ENCODE data around the gene AZIN2.
"Not testable (repeated sequence)": the region's sequence is repeated elsewhere in the genome, so short reads cannot be mapped to it uniquely, and the experiment has no call there.

DNA sequence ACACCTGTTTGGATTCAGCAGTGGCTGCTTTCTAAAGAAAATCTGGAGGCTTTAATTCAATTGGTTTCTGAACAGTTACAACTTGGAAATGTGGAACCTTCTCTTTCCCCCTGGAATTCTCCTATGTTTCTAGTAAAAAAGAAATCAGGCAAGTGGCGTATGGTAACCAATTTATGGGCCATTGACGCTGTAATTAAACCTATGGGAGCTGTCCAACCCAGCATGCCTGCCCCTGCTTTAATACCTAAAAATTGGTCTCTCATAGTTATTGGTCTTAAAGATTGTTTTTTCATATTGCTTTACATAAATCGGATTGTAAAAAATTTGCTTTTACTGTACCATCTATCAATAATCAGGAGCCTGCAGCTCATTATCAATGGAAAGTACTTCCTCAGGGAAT, 14.5 kb upstream of the AZIN2 start:
- TF ChIP-seq, protein P1, sequence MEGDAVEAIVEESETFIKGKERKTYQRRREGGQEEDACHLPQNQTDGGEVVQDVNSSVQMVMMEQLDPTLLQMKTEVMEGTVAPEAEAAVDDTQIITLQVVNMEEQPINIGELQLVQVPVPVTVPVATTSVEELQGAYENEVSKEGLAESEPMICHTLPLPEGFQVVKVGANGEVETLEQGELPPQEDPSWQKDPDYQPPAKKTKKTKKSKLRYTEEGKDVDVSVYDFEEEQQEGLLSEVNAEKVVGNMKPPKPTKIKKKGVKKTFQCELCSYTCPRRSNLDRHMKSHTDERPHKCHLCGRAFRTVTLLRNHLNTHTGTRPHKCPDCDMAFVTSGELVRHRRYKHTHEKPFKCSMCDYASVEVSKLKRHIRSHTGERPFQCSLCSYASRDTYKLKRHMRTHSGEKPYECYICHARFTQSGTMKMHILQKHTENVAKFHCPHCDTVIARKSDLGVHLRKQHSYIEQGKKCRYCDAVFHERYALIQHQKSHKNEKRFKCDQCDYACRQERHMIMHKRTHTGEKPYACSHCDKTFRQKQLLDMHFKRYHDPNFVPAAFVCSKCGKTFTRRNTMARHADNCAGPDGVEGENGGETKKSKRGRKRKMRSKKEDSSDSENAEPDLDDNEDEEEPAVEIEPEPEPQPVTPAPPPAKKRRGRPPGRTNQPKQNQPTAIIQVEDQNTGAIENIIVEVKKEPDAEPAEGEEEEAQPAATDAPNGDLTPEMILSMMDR (conservative IDR thresholded peaks at IDR 0.05; ENCODE audit: low read length): not testable (repeated sequence)
- TF ChIP-seq EZH2phosphoT487 (IDR thresholded peaks at IDR 0.05; ENCODE audit: borderline replicate concordance): not testable (repeated sequence)
